Panc1 (cell line): ENCODE data around the gene OR12D2. TPM values are rescaled to one million over a fixed set of nuclear protein-coding genes. Genes with fewer than 3 reads are reported as not detected.

Experiments used
- ATAC-seq: fragments of 200-7000 bp; cut with Tn5 transposase; 2 replicates; pipeline ENCODE4 v1.9.1; 2020; ENCODE audit warnings: mild to moderate bottlenecking, moderate library complexity
- BruUV-seq: library from RNA; stranded (reverse); fragments of 400-500 nt; replicated peaks from 2 replicates; lab custom pipeline; 2021; lab: Mats Ljungman, UMichigan
- CTCF ChIA-PET: fragments of 300-600 bp; sonication (Branson Sonifier 250); formaldehyde crosslinking; loops from one replicate; lab custom pipeline; 2022; ENCODE audit warnings: antibody characterized with exemption; lab: Charles Lee
- POLR2A ChIA-PET: fragments of 300-600 bp; sonication (Branson Sonifier 250); formaldehyde crosslinking; loops from one replicate; lab custom pipeline; 2022; ENCODE audit warnings: antibody characterized with exemption; lab: Charles Lee
- DNase-seq: peaks from one replicate; pipeline ENCODE4 v3.0.0-alpha.2; 2010; ENCODE audit warnings: low read depth, low spot score
- H3K27ac ChIP-seq: 2 replicates; pipeline ENCODE4 v1.5.1; 2011; ENCODE audit warnings: mild to moderate bottlenecking, low read length, inconsistent platforms
- H3K27me3 ChIP-seq: fragments of 200-500 bp; sonication (Bioruptor generic); 2 replicates; pipeline ENCODE4 v1.6.0; 2014; ENCODE audit warnings: low read length, inconsistent platforms; ENCODE audit not compliant: control insufficient read depth, insufficient read depth
- H3K36me3 ChIP-seq: fragments of 200-500 bp; sonication (Bioruptor generic); 2 replicates; pipeline ENCODE4 v1.5.1; 2014; ENCODE audit warnings: inconsistent platforms, mild to moderate bottlenecking, low read length, moderate library complexity; ENCODE audit not compliant: control insufficient read depth, insufficient read depth
- H3K4me1 ChIP-seq: 2 replicates; pipeline ENCODE4 v1.5.1; 2011; ENCODE audit warnings: inconsistent platforms, mild to moderate bottlenecking, low read length, moderate library complexity; ENCODE audit not compliant: control insufficient read depth, insufficient read depth
- H3K4me3 ChIP-seq, 2 experiments: 2 replicates each; pipeline ENCODE4 v1.5.1; 2011 to 2012; ENCODE audit warnings: low read depth in 2 of 2, low read length in 2 of 2, mild to moderate bottlenecking in 2 of 2, inconsistent platforms in 1 of 2, moderate library complexity in 1 of 2
- H3K9me3 ChIP-seq: fragments of 200-500 bp; sonication (Bioruptor generic); 2 replicates; pipeline ENCODE4 v1.5.1; 2014; ENCODE audit warnings: low read depth, mild to moderate bottlenecking, inconsistent platforms, low read length, moderate library complexity; ENCODE audit not compliant: control insufficient read depth, insufficient read depth
- POLR2AphosphoS5 ChIP-seq: IDR thresholded peaks from 2 replicates; pipeline ENCODE4 v1.6.1; 2012; ENCODE audit warnings: mild to moderate bottlenecking, low read depth, low read length, moderate library complexity
- SIN3A ChIP-seq: IDR thresholded peaks from 2 replicates; pipeline ENCODE4 v1.6.1; 2012; ENCODE audit warnings: low read depth, mild to moderate bottlenecking, low read length, moderate library complexity, borderline replicate concordance; ENCODE audit not compliant: insufficient read depth
- TCF7L2 ChIP-seq: IDR thresholded peaks from 2 replicates; pipeline ENCODE4 v1.6.1; 2011; ENCODE audit warnings: mild to moderate bottlenecking, low read depth, low read length, inconsistent platforms
- in situ Hi-C: cut with HindIII; loops from 2 replicates; pipeline ENCODE4 v1.10.0; 2016; ENCODE audit warnings: low sequenced_read_pairs, low pct_unique_long_range_greater_than_20kb
- intact Hi-C: fragments of 100-400 bp; cut with micrococcal nuclease; formaldehyde crosslinking; loops from one replicate; pipeline ENCODE4 v1.10.0; 2022; ENCODE audit not compliant: unreplicated experiment
- total RNA-seq: library from RNA; stranded (reverse); gene quantifications from one replicate; pipeline ENCODE4 v1.2.1, GENCODE V29; 2021; ENCODE audit not compliant: unreplicated experiment
- TF ChIP-seq, protein P1 (sequence below), 2 experiments: IDR thresholded peaks; 2 replicates each; pipeline ENCODE4 v1.6.1; 2011 to 2012; ENCODE audit warnings: low read depth in 2 of 2, control low read depth in 1 of 2, low read length in 1 of 2, mild to moderate bottlenecking in 1 of 2, moderate library complexity in 1 of 2; ENCODE audit not compliant: insufficient read depth in 1 of 2
- TF ChIP-seq, protein P2 (sequence below): fragments of 450-650 bp; IDR thresholded peaks from 2 replicates; pipeline ENCODE4 v1.5.1; 2017; ENCODE audit warnings: mild to moderate bottlenecking

Gene OR12D2
- total RNA-seq, 1 experiment from 2014 or later, result not detected

DNA sequence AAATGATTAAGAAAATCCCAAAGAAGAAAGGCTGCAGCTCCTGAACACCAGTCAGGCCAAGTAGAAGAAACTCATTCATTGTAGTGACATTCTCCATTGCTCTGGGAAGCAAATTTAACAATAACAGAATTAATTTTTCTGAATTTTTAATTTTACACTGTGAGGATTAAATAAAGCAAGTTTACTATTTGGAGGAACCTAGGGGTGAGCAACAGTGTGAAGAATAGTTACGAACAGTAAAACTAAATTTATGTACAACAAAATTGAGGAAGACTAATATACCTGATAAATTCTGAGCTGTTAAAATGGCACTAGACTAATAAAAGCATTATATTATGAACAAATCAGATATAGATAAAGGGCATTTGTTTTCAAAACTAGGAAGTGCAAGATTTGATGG, 20.2 kb upstream of the OR12D2 start, which contains the start of gene OR12D3:
Gene OR12D3, minus strand, starts transcription at position 101 of the 400 bp plus-strand sequence. Its CDS starts 4 bp downstream, at position 97.
- no TSS peak for BruUV-seq
- in situ Hi-C loops, result no loop called here
- Histone ChIP-seq H3K4me3 (no peak within 1 kb of the TSS), H3K9me3 (no peaks in the 10 kb centered on the region), H3K4me1 (no peaks in the 10 kb centered on the region), H3K27me3 (no peaks in the 10 kb centered on the region; the same call in 1 of the 2 replicates), H3K27ac (no peak within 1 kb of the TSS), H3K36me3 (no peaks in the 10 kb centered on the region)
- DNase-seq (no peak), ATAC-seq (no peak)
- intact Hi-C loops, result no loop called here
- TF ChIP-seq, protein P1, sequence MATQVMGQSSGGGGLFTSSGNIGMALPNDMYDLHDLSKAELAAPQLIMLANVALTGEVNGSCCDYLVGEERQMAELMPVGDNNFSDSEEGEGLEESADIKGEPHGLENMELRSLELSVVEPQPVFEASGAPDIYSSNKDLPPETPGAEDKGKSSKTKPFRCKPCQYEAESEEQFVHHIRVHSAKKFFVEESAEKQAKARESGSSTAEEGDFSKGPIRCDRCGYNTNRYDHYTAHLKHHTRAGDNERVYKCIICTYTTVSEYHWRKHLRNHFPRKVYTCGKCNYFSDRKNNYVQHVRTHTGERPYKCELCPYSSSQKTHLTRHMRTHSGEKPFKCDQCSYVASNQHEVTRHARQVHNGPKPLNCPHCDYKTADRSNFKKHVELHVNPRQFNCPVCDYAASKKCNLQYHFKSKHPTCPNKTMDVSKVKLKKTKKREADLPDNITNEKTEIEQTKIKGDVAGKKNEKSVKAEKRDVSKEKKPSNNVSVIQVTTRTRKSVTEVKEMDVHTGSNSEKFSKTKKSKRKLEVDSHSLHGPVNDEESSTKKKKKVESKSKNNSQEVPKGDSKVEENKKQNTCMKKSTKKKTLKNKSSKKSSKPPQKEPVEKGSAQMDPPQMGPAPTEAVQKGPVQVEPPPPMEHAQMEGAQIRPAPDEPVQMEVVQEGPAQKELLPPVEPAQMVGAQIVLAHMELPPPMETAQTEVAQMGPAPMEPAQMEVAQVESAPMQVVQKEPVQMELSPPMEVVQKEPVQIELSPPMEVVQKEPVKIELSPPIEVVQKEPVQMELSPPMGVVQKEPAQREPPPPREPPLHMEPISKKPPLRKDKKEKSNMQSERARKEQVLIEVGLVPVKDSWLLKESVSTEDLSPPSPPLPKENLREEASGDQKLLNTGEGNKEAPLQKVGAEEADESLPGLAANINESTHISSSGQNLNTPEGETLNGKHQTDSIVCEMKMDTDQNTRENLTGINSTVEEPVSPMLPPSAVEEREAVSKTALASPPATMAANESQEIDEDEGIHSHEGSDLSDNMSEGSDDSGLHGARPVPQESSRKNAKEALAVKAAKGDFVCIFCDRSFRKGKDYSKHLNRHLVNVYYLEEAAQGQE (IDR thresholded peaks at IDR 0.05; ENCODE audit: insufficient read depth in 1 of 2, low read depth in 2 of 2, low read length in 1 of 2), result no peak
- no peak for TF ChIP-seq TCF7L2
- TF ChIP-seq, protein P2, sequence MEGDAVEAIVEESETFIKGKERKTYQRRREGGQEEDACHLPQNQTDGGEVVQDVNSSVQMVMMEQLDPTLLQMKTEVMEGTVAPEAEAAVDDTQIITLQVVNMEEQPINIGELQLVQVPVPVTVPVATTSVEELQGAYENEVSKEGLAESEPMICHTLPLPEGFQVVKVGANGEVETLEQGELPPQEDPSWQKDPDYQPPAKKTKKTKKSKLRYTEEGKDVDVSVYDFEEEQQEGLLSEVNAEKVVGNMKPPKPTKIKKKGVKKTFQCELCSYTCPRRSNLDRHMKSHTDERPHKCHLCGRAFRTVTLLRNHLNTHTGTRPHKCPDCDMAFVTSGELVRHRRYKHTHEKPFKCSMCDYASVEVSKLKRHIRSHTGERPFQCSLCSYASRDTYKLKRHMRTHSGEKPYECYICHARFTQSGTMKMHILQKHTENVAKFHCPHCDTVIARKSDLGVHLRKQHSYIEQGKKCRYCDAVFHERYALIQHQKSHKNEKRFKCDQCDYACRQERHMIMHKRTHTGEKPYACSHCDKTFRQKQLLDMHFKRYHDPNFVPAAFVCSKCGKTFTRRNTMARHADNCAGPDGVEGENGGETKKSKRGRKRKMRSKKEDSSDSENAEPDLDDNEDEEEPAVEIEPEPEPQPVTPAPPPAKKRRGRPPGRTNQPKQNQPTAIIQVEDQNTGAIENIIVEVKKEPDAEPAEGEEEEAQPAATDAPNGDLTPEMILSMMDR, result no peak
- no peak for TF ChIP-seq POLR2AphosphoS5
- no peak for TF ChIP-seq SIN3A
- POLR2A ChIA-PET, result no interaction called here
- CTCF ChIA-PET, result no interaction called here

DNA sequence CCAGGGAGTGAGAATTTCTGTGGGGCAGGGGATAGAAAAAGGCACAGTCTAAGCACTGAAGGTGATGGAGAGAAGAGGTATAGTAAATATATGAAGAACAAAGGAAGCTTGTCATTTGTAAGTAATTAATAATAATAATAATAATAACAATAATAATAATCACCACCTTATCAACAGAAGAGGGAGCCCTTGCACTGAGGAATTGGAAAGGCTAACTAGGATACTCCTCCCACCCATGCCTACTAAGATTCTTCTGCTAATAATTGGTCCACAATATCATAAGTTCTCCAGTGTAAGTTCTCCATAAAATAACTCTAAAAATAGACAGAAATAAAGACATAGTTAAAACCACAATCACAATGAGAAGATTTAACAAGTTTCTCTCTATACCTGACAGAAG, 19.4 kb upstream of the OR12D2 start:
- BruUV-seq, result no TSS peak
- Histone ChIP-seq H3K27me3 (no peaks in the 10 kb centered on the region; the same call in 1 of the 2 replicates), H3K27ac (no peak overlapping the region), H3K4me1 (no peaks in the 10 kb centered on the region), H3K36me3 (no peaks in the 10 kb centered on the region), H3K4me3 (no peak overlapping the region), H3K9me3 (no peaks in the 10 kb centered on the region)
- ATAC-seq (no peak), DNase-seq (no peak)
- ChIA-PET CTCF (no interaction called here), POLR2A (no interaction called here)
- intact Hi-C loops (no loop called here), in situ Hi-C loops (no loop called here)
- TF ChIP-seq, protein P2, result peak; percentile 16; the same call in 1 of the 2 replicates
- no peak for TF ChIP-seq SIN3A
